Measurements from ENCODE around the gene OSBPL6.

GRCh38 chr2:178392215-178392614 is 197.9 kb downstream of the OSBPL6 start:
- no peak for TF ChIP-seq CTCF (IDR thresholded peaks at IDR 0.05; ENCODE audit: low read length)
- TF ChIP-seq EZH2phosphoT487 (IDR thresholded peaks at IDR 0.05; ENCODE audit: low read length), result no peak
- TF ChIP-seq EZH2 (optimal IDR thresholded peaks at IDR 0.05; ENCODE audit: low read depth, low read length), result no peak
